GM03348 (cell line): Measurements from ENCODE around the gene ZNF385A.

ENCODE experiments used
- DNase-seq: peaks from one replicate; pipeline ENCODE4 v3.0.0; 2012; ENCODE audit warnings: low spot score

The ZNF385A gene, protein sequence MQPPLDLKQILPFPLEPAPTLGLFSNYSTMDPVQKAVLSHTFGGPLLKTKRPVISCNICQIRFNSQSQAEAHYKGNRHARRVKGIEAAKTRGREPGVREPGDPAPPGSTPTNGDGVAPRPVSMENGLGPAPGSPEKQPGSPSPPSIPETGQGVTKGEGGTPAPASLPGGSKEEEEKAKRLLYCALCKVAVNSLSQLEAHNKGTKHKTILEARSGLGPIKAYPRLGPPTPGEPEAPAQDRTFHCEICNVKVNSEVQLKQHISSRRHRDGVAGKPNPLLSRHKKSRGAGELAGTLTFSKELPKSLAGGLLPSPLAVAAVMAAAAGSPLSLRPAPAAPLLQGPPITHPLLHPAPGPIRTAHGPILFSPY

DNA sequence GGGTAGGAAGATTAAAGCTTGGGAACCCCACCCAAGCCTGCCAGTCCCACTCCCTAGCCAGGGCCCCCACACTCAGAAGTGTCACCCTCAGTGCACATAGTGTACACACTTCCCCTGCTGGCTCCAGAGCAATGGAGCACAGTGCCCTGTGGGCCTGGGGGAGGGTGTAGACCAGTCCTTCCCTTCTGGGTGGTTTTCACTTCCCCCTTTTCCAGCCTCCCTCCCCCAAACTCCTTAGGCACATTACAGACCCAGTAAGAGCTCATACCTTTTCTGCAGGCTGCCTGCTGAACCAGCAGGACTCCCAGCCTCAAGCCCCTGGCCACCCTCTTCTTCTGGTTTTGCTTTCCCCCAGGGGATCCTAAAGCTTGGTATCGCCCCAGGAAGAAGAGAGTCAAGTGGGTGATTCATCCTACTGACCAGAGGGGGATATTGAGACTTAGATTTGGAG lies at the start of gene ZNF385A:
TSS of gene ZNF385A (minus strand) at position 143 of the 451 bp plus-strand sequence. CDS start 219 bp downstream, outside the sequence.
- DNase-seq = no peak

DNA sequence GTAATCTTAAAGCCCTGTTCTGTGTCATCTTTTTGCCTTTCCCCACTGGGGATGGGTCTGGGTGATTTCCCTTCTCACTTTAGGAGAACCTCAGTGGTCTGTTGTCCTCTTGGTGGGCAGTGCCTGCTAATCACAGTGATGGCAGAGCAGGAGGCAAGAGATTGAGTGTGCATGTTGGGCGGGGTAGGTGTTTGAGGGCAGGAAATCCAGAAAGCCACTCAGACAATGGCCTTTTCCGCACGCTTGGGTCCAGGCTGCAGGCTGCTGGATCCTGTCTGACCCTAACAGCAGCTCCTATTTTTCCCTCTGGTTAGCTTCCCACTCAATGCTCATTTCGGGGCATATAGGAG lies 48.3 kb upstream of the ZNF385A start:
- DNase-seq = no peak

DNA sequence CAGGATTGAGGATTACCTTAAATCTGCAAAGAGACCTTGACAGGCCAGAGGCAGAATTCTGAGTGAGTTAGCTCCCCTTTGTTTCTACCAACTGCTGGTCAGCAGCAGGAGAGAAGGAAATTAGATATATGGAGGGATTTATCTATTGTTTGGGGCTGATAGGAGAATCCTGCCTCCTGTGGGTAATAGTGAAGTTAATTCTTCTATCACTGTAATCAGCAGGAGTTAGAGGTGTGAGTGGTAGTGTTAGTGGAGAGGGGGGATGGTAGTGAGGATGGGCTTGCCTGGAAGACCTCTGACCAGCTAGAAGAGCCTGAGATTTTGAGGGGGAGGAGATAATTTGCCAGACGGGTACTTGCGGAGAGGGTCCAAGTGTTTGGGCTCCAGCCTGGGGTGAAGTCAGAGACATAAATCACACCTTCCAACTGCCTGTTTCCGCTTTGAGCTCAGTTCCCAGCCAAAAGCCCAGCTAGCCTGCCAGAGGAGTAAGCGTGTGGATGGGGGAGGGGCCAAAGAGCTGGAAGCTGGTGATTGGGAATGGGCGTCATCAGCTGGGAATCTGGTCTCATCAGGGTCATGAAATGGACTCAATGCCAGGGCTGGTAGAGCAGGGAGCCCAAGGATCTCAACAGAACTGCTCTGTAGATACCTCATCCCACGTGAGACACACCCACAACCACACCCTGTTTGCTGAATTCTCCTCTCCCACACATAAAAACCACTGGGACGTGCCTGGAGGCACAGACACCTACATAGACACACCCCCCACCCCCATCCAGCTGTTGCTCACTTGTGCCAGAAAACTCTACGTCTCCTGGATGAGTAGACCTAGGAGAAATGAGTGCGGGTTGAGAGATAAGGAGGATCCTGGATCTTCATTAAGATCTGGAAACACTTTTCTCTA lies 47.6 kb upstream of the ZNF385A start:
- peak; percentile 70 for DNase-seq

DNA sequence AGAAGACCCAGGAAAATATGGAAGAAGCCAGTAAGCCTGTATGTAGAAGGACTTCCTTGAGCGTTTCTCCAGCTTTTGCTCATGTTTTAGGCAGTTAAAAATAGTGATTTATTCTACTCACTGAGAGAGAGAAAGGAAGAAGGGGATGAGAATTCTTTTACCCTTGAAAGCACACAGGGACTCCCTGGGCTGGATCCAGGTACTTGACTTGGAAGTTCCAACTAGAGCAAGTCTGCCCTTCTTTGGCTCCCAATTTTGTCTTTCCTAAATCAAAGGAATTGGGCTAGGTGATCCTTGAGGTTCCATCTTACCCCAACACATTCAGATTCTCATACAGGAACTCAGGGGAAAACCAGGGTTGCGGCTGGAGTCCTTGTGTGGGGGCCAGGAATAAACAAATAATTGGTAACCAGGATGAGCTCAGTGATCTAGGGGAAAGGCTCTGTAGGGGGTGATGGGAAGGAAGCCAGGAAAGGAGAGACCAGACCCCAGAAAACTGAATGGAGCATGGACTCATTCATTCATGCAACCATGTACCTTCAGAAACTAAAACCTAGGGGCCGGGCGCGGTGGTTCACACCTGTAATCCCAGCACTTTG lies 46.0 kb upstream of the ZNF385A start:
- DNase-seq = no peak

DNA sequence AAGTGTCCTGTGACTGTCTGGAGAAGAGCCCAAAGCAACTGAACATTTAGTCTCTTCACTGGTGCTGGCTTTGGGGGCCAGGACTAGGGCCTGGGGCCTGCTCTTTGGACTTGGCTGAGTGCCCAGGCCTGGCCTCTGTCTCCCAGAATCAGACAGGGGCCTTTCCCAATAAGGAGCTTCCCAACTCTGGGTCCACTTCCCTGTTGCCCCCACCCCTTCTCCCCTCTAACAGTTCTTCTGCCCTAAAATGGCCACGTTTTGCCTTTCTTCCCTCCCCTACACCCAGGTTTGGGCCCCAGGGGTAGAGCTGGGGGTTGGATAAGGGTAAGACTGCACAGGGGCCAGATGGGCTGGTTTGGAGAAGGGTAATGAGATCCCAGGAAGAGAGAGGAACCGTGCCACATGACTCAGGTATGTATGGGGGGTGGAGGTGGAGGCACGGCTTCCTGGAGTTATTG lies 44.5 kb upstream of the ZNF385A start:
- DNase-seq = peak; percentile 18

DNA sequence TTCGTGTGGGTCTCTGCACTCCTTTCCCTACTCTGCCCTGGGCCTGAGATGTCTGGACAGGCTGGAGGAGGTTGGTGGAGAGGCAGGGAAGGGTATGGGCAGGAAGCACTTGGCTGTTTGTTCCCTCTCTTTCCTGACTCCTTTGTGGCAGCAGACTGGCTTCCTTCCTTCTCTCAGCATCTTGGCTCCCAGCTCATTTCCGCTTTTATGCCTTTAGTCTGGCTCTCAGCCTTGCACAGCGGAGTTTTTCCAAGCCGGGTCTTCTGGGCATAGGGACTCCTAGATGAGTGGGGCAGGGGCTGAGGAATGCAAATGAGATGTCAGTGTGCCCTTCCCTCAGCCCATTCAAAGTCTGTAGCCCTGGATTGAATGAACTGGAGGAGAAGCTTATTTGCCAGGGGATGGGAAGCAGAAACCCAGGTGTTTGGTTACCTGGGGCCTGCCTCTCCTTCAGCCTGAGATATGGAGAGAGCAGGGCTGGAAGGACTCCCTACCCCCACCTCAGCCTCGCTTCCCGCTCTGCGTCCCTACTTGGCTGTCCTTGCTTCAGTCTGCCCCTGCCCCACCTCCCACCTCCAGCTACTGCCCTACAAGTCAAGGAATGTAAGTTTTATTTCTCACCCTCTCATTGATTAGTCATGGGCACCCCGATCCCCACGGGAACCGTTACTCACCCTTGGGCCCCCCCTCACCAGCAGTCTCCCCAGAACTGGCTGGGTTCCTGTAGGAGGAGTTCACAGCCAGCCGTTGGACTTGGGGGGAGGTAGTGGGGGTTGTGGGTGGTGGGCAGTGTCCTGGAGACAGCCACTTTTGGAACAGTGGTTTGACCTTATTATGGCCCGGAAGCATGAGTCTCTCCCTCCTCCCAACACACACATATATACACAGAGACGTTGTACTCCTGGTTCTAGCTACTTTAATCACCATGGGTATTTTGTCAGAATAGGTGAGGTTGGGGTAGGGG lies 43.8 kb upstream of the ZNF385A start:
- DNase-seq = peak; percentile 89

DNA sequence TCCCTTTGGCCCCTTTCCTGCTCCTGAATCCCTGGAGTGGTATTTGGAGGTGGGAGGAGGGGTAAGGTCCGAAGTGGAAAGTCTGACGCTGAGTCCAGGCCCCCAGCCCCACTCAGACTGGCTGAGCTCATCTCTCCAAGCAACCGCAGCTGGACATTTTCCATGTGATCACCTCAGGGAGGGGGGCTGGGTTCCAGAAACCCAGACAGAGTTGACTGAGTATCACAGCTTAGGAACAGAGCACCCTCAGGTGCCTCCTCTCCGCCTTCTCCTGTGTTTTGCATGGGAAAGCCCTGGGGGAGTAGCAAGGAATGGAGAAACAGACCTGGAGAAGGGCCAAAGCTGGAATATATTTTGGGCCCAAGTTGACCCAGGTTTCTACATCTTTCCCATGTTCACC lies 42.6 kb upstream of the ZNF385A start:
- DNase-seq = no peak

DNA sequence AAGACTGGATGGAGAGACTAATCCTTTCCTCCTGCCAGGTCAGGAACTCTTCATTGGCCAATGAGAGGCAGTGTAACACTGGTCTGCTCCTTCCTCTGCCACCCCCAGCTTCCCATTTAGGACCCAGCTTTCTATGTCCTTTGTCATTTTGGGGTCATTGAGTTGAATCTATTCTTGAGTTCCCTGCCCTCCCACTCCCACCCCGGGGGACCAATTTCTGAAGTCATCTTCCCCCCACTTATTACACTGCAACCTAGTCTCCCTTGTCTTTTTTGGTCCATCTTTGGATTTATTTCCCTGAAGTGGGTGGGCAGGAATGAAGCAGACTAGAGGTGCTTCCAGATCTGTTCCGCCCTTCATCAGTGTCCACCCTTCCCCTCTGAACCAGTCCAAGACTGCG lies 42.2 kb upstream of the ZNF385A start:
- DNase-seq = no peak

DNA sequence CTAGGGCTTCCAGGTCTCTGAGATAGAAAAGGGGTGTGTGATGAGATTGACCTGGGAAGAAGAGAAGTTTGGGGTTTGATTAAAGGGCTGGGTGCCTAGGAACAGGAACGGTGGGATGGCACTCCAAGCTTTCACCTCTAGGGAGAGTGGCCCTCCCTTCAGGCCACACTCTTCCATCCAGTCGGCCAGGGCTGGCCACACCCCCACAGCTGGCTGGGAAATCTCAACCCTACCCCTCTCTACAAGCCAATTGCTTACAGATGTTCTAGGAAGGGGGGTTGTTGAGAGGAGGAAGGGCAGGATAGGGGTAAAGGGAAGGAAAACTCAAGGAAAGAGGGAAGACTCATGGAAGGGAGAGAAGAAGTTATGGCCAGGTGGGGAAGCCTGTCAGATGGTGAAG lies 41.2 kb upstream of the ZNF385A start:
- no peak for DNase-seq

DNA sequence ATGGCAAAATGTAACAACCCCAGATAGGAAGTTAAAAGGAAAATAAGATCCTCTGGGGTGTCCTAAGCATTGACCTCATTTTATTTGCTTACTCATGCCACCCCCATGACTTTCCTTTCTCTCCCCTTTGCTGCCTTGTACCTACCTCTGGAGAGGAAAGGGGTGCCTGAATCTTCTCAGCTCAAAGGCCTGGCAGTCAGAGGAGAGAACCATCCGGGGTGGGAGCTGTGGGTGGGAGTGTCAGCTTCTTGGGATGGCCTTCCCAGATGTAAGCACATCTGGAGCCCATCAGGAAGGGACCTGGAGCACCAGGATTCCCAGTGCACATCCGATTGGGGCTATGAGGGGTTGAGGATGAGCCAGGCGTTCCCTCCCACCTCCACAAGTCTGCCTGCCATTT lies 39.7 kb upstream of the ZNF385A start:
- no peak for DNase-seq

DNA sequence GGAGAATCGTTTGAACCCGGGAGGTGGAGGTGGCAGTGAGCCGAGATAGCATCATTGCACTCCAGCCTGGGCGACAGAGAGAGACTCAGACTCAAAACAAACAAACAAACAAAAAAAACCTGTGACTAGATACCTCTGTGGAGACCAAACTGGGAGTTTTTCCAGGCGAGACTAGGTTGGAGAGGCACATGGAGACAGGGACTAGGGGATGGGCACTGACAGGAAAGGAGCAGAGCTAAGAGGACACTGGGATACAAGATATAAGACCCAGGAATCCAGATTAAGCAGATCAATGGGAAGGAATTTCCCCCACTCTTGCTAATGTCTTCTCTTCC lies 39.2 kb upstream of the ZNF385A start:
- no peak for DNase-seq

DNA sequence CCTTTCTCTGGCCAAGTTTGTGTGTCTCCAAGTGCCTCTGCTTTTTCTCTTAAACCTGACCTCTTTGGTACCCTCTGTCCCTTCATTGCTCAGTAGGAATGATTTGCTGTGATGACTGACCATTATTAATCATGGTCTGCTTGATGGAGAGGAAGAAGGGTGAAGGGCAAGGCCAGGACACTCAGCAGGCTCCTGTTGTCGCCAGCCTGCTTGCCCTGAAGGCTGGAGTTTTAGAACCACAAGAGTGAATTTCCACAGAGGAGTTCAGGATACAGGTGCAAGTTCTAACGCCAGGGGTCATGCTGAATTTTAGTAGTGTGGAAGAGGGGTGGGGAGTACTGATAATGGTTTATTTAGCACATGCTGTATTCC lies 37.3 kb upstream of the ZNF385A start:
- DNase-seq = no peak

DNA sequence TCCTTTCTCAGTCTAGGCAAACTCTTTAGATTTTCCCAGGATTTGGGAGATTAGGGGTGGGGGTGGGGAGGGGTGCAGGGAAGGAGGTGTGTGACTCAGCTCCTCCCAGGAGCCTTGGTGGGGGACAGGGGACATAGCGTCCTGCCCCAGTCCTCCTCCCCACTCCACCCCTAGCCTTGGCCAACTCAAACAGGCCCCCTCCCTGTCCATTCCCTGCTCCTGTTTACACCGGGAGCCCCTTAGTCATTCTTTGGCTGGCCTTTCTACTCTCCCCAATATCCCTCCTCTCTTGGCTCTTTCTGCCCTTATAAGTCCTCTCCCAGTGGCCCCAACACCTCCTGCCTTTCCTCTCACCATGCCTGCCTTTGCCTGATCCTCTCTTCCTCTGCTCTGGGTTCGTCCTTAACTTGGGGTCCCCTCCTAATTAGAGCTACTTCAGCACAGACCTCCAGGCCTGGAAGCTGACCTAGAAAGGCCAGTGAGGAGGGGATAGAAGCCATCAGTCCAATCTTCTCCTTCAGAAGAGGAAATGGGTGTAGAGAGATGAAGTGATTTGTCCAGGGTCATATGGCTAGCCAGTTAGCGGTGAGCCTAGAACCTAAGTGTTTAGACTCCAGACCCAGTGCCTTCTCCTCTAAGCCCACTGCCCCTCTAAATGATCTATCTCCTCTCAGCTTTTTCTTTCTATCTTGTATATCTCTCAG lies 36.8 kb upstream of the ZNF385A start:
- peak; percentile 40 for DNase-seq

DNA sequence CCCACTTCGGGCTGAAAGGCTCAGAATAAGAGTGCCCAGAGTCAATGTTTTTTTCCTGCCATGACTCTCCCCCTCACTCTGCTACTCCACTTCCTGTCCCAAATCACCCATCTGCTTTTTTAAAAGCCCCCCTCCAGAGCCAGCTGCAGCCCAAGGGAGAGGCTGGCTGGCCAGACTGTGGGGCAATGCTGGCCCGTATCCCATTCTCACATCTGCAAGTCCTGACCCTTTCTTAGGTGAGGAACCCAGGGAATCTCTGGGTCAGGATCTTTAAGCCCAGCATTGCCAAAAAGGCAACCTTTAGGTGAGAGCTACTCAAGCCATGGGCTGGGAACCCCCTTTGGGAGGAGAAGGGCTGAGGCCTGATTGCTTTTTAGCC lies 36.2 kb upstream of the ZNF385A start:
- peak; percentile 24 for DNase-seq

DNA sequence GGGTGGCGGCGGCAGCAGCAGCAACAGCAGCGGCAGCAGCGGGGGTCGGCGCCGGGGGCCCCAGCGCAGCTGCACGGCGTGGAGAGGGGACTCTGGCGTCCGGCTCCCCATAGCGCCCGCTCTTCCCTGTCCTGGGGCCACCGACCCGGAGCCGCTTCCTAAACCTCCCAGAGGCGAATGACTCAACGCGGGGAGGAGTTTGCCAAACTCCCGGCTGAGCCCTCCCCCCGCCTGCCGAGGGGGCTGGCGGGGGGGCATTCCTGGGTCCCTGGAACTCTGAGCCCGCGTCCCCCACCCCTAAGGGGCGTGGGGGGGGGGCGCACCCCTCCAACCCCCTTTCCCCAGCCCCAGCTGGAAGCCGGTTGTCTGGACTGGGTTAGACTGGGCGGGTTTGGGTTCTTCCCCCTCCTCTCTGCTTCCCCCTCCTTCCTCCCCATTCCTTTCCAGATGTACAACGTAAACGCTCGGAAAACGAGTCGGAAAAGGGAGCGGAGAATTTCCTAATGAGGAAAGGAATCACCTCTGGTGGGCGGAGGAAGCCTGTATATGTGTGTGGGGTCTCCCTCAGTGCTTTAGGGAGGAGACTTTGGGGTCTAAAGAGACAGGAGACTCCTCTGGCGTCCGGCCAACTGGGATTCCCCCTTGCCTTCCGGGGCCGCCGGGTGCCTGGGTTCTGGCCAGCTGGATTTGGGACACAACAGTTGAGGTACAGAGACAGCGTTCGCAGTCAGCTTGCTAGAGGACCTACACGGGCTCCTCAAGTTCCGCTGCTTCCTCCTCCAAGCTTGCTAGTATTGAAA lies 34.8 kb upstream of the ZNF385A start, which contains the start of gene ITGA5:
TSS of gene ITGA5 (minus strand) at position 179 of the 800 bp plus-strand sequence. CDS start at position 111, 68 bp downstream.
- DNase-seq = peak; percentile 93

DNA sequence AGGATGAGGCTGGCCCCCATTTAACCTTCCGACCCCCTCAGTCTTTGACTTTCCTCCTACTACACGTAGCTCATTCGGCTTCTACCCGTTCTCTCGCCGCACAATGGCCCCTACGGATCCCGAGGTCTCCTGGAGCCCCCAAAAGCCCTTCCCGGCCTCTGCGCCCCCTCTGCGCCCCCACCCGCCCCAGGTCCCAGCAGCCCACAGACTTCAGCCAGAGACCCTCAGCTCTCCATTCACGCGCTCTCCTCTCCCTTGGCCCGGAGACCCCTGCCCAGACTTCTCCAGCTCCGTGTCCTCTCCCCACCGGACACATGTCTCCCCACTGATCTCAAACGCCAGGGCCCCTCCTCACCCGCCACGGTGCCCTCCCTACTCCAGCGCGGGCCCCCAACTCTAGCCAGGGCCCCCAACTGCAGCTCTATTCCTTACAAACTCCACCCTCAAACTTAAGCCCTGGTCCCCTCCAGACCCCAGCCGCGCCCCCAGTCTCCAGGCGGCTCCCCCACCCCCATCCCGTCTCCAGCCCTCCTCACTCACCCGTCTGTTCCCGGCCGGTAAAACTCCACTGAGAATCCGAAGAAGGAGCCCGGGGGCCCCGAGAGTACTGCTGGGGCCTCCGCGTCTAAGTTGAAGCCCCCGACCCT lies 34.0 kb upstream of the ZNF385A start:
- peak; percentile 33 for DNase-seq

DNA sequence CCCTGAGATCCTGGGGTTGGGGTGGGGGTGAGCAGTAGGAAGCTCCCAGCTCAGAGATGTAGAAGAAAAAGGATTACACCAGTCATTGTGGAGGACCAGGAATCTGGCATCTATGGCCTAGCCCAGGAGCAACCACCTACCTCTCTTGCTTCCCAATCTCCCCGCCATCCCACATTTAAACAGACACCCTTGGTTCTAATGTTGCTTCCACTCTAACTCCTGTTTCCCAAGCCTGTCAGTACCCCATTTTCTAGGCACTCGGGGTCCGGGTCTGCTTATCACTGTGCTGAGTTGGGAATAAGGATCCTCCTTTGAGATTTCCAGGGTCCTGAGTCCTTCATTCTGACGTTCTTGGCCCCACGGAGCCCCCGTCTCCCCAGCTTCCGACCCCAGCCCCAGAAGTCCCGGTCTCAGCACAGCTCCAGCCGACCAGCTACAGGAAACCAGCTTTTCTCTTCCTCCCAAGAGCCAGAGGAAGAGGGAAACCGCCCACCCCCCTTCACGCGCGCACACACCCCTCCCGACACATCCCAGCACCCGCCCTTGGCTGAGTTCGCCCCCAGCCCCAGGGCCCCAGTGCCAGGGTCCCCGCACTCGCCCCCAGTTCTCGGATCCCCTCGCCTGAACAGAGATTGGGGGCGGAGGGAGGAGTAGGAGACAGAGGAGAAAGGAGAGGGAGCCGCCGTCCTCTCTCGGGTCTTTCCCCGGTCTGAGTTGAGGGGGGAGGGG lies 33.3 kb upstream of the ZNF385A start:
- DNase-seq = peak; percentile 71

DNA sequence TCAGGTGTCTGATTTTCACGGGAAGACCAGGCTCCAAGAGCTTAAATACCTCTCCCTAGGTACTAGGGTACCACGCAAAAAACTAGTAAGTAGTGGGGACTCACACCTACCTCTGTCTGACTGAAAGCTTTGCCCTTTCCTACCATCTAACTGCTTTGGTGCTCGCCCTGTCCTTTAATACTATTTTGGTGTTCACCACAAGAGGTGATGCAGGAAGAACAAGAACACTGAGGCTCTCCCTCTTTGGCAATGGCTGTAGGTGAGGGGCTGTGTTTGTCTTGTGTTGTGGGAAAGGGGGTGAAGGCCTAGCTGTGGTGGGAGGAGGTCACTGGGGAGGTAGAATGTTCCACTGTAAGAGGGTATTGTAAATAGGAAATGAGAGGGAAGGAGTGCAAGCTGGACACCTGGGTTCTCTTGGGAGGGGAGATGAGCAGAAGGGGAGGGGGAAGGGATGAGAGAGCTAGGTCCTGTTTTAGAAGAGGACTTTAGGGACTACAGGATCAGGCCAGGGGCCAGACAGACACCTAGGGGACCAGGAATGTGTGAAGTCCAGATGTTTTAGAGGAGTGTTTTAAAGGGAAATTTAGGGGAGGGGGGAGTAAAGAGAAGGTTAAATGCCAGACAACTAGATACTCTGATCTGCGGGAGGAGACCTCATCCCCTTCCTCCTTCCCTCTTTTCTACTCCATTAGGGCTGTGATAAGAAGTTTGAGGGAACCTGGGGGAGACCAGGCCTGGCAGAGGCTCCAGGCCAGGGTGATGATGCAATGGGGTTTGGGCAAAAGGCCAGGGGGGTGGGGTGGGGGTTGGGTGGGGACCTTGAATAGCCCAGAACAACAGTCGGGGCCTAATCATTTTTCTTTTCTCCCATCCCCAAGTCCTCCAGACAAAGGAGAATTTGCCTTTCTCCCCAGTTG lies 32.4 kb upstream of the ZNF385A start:
- DNase-seq = no peak
